Esophagus squamous epithelium (tissue), 4 donors: Measurements from ENCODE around the gene MBNL1.

ENCODE experiments used
- POLR2A ChIP-seq, 4 donors: fragments of 450-650 bp; IDR thresholded peaks; one replicate each; pipeline ENCODE4 v1.6.1; 2017; ENCODE audit warnings: antibody characterized with exemption in 4 of 4, mild to moderate bottlenecking in 4 of 4, moderate library complexity in 3 of 4
- TF ChIP-seq, protein P1 (sequence below), 6 experiments: fragments of 450-650 bp in 4 of 6; fragments of 200-600 bp in 2 of 6; sonication (generic) in 2 of 6; IDR thresholded peaks; one replicate each; pipeline ENCODE4 v1.5.1; 2016 to 2019; ENCODE audit warnings: antibody characterized with exemption in 6 of 6, mild to moderate bottlenecking in 4 of 6, moderate library complexity in 4 of 6

GRCh38 chr3:152480282-152480953 is 211.7 kb downstream of the MBNL1 start:
- TF ChIP-seq, protein P1, sequence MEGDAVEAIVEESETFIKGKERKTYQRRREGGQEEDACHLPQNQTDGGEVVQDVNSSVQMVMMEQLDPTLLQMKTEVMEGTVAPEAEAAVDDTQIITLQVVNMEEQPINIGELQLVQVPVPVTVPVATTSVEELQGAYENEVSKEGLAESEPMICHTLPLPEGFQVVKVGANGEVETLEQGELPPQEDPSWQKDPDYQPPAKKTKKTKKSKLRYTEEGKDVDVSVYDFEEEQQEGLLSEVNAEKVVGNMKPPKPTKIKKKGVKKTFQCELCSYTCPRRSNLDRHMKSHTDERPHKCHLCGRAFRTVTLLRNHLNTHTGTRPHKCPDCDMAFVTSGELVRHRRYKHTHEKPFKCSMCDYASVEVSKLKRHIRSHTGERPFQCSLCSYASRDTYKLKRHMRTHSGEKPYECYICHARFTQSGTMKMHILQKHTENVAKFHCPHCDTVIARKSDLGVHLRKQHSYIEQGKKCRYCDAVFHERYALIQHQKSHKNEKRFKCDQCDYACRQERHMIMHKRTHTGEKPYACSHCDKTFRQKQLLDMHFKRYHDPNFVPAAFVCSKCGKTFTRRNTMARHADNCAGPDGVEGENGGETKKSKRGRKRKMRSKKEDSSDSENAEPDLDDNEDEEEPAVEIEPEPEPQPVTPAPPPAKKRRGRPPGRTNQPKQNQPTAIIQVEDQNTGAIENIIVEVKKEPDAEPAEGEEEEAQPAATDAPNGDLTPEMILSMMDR (IDR thresholded peaks at IDR 0.05), result no peak
- TF ChIP-seq POLR2A (IDR thresholded peaks at IDR 0.05), result no peak
